ENCODE results near the gene AKNA.

AKNA gene

GRCh38 chr9:114400772-114401171 is 13.0 kb upstream of the AKNA start:
- DNase-seq (ENCODE audit: low read depth, low spot score) = no peak
- TF ChIP-seq CTCF (IDR thresholded peaks at IDR 0.05; ENCODE audit: low read depth, low read length) = no peak
- H3K4me3 ChIP-seq (ENCODE audit: low read depth, low read length) = no peak overlapping the region
- in situ Hi-C loops (cut with HindIII; ENCODE audit: low sequenced_read_pairs) = no loop called here

- in situ Hi-C loops (cut with HindIII; ENCODE audit: low sequenced_read_pairs) = no loop called here
- no peak overlapping the region for H3K4me3 ChIP-seq (ENCODE audit: low read depth, low read length)
- no peak for DNase-seq (ENCODE audit: low read depth, low spot score)
- no peak for TF ChIP-seq CTCF (IDR thresholded peaks at IDR 0.05; ENCODE audit: low read depth, low read length)
Observed at GRCh38 chr9:114400219-114400618, 12.4 kb upstream of the AKNA start.

GRCh38 chr9:114399381-114399780 is 11.6 kb upstream of the AKNA start:
- in situ Hi-C loops (cut with HindIII; ENCODE audit: low sequenced_read_pairs) = no loop called here
- TF ChIP-seq CTCF (IDR thresholded peaks at IDR 0.05; ENCODE audit: low read depth, low read length) = no peak
- no peak overlapping the region for H3K4me3 ChIP-seq (ENCODE audit: low read depth, low read length)
- no peak for DNase-seq (ENCODE audit: low read depth, low spot score)

DNA sequence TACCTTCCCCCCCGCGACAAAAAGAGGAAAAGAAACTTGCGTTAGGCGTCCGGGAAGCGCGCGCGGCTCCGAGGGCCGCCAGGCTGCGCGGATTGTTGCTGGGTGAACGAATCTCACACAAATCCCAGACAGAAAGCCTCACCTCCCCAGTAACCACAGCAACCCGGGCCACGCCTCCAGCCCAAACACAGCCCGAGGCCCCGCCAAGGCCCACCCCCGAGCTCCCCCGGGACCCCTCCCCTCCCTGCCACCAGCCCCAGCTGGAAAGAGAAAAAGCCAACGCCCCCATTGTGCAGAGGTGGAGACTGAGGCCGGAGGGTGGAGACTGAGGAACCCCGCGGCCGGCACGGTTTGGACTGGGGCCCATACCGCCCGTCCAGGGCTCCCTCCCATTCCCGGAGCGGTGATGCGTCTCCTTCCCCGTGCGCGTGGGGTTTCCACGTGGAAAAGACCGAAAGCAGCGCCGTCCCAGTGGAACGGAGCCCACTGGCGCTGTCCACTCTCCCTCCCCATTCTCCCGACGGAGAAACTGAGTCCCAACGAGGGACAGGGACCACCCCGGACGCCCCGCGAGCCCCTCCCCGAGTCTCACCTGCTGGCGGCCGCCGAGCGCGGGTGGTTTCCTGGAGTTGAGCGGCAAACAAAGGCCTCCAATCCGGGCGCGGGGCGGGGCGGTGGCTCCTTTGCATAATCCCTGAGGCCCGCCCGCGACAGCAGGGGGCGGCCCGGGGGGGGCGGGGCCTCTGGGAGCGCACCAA is 10.2 kb upstream of the AKNA start:
- no peak for TF ChIP-seq CTCF (IDR thresholded peaks at IDR 0.05; ENCODE audit: low read depth, low read length)
- peak overlapping the region; percentile 75 for H3K4me3 ChIP-seq (ENCODE audit: low read depth, low read length)
- DNase-seq (ENCODE audit: low read depth, low spot score) = peak; percentile 95
- in situ Hi-C loops (cut with HindIII; ENCODE audit: low sequenced_read_pairs) = no loop called here

DNA sequence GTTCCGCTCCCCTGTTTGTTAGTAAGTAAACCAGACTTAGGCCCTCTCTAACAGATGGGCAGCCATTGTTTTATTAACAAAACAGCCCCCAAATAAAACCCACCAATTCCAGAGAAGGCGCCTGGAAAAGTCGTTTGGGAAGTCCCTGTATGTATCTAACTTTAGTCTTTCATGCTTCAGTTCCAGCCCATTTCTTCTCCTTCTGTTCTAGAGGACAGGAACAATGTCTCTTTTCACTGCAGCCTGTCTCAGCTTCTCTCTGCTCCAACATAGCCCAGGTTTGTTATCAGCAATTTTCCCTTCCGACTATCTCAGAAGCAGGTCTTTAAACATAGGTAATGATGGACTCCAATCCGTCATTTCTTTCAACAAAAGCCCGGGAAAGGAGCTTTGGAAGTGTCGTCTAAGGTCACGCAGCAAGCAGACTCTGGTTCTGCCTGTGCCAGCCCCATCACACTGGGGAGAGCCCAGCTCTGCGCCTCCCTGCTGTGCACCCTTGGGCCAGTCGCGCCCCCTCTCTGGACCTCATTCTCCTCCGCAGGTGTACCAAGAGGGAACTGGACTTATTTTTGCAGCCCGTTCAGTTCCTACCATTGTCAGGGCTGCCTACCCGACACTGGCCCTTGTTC is 9.6 kb upstream of the AKNA start:
- in situ Hi-C loops (cut with HindIII; ENCODE audit: low sequenced_read_pairs) = no loop called here
- no peak for TF ChIP-seq CTCF (IDR thresholded peaks at IDR 0.05; ENCODE audit: low read depth, low read length)
- H3K4me3 ChIP-seq (ENCODE audit: low read depth, low read length) = peak overlapping the region; percentile 75
- no peak for DNase-seq (ENCODE audit: low read depth, low spot score)

DNA sequence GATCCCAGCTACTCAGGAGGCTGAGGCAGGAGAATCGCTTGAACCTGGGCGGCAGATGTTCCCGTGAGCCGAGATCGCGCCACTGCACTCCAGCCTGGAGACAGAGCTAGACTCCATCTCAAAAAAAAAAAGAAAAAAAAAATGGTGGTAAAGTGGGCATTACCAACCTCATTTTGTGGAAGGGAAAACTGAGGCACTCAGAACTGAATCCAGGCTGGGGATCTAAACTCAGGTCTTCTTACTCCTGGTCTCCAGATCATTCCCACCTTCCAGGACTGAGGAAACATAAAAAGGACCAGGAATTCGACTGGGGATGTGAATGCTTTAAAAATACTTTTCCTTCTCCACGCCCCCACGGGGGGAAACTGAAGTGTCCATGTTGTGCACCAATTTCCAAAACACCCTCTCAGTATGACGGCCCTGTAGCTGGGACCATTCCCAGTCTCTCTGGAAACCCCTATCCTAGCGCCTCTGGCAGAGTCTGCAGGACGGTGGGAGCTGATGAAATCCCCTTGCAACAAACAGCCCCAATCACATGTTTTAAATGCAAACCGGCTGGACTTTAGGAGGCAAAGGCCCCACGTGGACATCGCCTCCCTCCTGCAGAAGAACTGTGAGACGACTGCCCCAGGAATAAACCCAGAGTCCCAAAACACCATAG is 8.9 kb upstream of the AKNA start:
- peak overlapping the region; percentile 75 for H3K4me3 ChIP-seq (ENCODE audit: low read depth, low read length)
- in situ Hi-C loops (cut with HindIII; ENCODE audit: low sequenced_read_pairs) = no loop called here
- TF ChIP-seq CTCF (IDR thresholded peaks at IDR 0.05; ENCODE audit: low read depth, low read length) = no peak
- DNase-seq (ENCODE audit: low read depth, low spot score) = peak; percentile 77

All from astrocyte of the spinal cord (primary cell).